ENCODE data around the gene RSPH9. TPM values are rescaled to one million over a fixed set of nuclear protein-coding genes. Genes with fewer than 3 reads are reported as not detected.

RSPH9 gene
- total RNA-seq (2014; rRNA removed): not detected in 2 replicates
- 0.18 TPM for polyA plus RNA-seq (2012)

GRCh38 chr6:43644940-43645612 is at the start of gene RSPH9:
TSS of gene RSPH9 (plus strand) at chr6:43645036. CDS start at chr6:43645099, 63 bp downstream.
- DNase-seq (ENCODE audit: low read depth): no peak

- DNase-seq (ENCODE audit: low read depth): no peak
Measured at GRCh38 chr6:43600595-43600994, 44.2 kb upstream of the RSPH9 start.

- peak; percentile 78 for DNase-seq (ENCODE audit: low read depth)
Measured at GRCh38 chr6:43604174-43604573, 40.7 kb upstream of the RSPH9 start.

- no peak for DNase-seq (ENCODE audit: low read depth)
Measured at GRCh38 chr6:43606019-43606418, 38.8 kb upstream of the RSPH9 start.

GRCh38 chr6:43608310-43608763 is 36.5 kb upstream of the RSPH9 start:
- DNase-seq (ENCODE audit: low read depth): peak; percentile 76

GRCh38 chr6:43608807-43609206 is 36.0 kb upstream of the RSPH9 start:
- no peak for DNase-seq (ENCODE audit: low read depth)

GRCh38 chr6:43609402-43609801 is 35.4 kb upstream of the RSPH9 start:
- no peak for DNase-seq (ENCODE audit: low read depth)

GRCh38 chr6:43610431-43610830 is 34.4 kb upstream of the RSPH9 start:
- no peak for DNase-seq (ENCODE audit: low read depth)

GRCh38 chr6:43613721-43614395 is 31.0 kb upstream of the RSPH9 start:
- no peak for DNase-seq (ENCODE audit: low read depth)

- DNase-seq (ENCODE audit: low read depth): no peak
Measured at GRCh38 chr6:43614396-43614730, 30.5 kb upstream of the RSPH9 start.

- peak; percentile 13 for DNase-seq (ENCODE audit: low read depth)
Measured at GRCh38 chr6:43616725-43617472, 27.9 kb upstream of the RSPH9 start.

GRCh38 chr6:43621078-43621835 is 23.6 kb upstream of the RSPH9 start:
- DNase-seq (ENCODE audit: low read depth): no peak

GRCh38 chr6:43621836-43622180 is 23.0 kb upstream of the RSPH9 start:
- no peak for DNase-seq (ENCODE audit: low read depth)

GRCh38 chr6:43622541-43622940 is 22.3 kb upstream of the RSPH9 start:
- no peak for DNase-seq (ENCODE audit: low read depth)

GRCh38 chr6:43623880-43624785 is 20.7 kb upstream of the RSPH9 start:
- DNase-seq (ENCODE audit: low read depth): no peak

- DNase-seq (ENCODE audit: low read depth): no peak
Measured at GRCh38 chr6:43624786-43625288, 20.0 kb upstream of the RSPH9 start.

- DNase-seq (ENCODE audit: low read depth): no peak
Measured at GRCh38 chr6:43625393-43625992, 19.3 kb upstream of the RSPH9 start.

- DNase-seq (ENCODE audit: low read depth): peak; percentile 92
Measured at GRCh38 chr6:43627008-43627825, 17.6 kb upstream of the RSPH9 start.

- peak; percentile 32 for DNase-seq (ENCODE audit: low read depth)
Measured at GRCh38 chr6:43628393-43629103, 16.3 kb upstream of the RSPH9 start.

Measured in LHCN-M2 (cell line).